Activated CD4-positive, alpha-beta T cell treated with anti-CD3 and anti-CD28 coated beads for 4 hours (primary cell): ENCODE measurements around the gene TTC23.
"Not testable (repeated sequence)": the region's sequence is repeated elsewhere in the genome, so short reads cannot be mapped to it uniquely, and the experiment has no call there.

ENCODE experiments used
- DNase-seq, 2 donors: peaks; one replicate each; pipeline ENCODE4 v3.0.0-alpha.2; 2020

Gene TTC23

DNA sequence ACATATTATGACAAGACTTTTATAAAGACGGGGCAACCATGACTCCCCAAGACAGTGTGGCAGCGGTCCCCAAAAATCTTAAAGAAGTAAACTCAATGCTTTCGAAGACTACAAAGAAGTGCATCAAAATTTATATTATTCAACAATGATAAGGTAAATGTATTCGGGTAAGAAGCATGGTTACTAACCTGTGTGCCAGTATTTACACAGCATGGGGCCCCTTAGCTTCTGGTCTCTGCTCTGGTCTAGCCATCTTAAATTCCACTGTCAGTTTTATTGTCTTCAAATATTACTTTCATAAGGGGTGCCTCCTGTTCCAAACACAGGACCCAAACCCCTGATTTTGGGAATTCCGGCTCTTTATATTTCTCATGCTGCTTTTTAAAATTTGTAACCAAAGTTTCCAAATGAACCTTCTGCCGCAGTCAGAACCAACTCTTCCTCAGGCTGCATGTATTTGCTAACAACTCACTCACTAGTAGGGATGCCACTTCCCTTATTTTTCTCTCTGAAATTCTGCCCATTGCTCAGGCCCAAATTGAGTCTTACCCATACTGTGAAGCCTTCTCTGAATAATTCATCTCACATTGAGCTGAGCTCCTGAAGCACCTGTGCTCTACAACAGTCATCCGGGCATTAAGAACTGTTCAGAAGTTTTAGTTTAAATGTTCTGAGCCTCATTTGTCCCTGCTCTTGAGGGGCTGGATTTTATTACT, 1.2 kb downstream of the TTC23 start:
- no peak for DNase-seq

DNA sequence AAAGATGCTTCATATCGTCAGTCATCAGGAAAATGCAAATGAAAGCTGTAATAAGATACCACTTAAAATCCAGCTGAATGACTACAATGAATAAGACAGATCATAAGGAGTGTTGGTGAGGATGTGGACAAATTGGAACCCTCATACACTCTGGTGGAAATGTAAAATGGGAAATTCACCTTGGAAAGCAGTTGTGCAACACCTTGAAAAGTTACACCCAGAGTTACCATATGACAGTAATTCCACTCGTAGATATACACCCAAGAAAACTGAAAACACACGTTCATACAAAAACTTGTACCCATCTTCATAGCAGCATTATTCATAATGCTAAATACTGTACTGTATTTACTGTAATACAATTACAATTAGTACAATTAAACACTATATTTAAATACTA, 2.3 kb downstream of the TTC23 start:
- DNase-seq, result no peak

DNA sequence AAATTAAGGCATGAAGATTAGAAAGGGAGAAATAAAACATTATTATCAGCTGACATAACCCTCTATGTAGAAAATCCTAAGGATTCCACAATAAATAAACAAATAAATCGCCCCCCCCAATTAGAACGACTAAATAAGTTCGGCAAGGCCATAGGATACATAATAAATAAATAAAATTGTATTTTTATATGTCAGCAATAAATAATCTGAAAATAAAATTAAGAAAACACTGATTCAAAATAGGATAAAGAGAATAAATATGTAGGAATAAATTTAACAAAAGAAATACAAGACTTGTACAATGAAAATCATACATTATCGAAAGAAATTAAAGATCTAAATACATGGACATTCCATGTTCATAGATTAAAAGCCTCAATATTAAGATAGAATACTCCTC, 5.1 kb downstream of the TTC23 start:
- no peak for DNase-seq

DNA sequence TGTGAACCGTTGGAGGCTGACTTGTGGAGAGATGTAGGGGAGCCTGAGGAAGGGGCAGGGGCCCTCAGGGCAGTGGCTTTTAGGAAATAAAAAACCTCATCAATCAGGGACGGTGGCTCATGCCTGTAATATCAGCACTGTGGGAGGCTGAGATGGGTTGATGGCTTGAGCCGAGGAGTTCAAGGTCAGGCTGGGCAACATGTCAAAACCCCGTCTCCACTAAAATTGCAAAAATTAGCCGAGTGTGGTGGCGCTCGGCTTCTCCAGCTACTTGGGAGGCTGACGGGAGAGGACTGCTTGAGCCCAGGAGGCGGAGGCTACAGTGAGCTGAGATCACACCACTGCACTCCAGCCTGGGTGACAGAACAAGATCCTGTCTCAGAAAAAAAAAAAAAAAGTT, 7.6 kb downstream of the TTC23 start:
- DNase-seq, result no peak

DNA sequence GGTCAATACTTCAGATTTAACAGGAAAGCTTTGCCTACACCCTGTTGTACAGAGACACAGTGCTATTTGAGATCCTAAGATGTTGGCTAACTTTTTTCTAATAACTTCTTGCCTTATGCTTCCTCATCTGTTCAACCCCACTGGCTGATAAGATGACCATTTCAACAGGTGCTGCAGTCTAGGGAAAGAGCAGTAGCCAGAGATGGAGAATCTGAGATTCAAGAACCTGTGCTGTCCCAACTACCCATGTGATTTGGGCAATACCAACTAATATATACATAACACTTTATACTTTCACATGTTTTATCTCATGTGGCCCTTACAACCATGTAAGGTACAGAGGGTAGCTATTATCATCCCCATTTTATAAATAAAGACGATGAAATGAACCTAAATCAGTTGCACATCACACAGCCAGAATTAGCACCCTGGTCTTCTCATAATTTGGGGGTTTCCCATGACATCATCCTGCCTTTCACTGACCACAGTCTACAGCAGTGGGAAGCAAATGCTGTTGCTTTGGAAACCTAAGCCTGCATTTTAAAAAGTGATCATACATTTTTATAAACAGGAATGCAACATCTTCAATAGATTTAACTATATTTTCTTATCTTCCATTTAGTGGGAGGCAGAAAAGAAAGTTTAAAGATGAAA, 9.7 kb downstream of the TTC23 start:
- no peak for DNase-seq

DNA sequence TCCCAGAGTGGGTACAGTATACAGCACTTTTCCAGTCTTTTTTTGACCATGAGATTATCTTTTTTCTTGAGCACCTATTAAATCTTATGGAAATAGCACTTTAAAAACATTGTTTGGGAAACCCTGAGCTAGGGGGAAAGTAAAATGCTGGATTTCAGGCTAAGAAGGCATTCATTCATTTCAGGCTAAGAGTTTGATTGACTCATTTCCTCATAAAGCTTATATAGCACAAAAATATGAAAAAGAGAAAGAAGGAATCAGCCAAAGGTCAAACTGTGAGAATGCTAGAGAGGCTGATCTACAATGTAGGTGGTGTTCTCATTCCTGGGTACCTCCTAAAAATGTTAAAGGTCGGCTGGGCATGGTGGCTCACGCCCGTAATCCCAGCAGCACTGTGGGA, 10.5 kb downstream of the TTC23 start:
- no peak for DNase-seq

DNA sequence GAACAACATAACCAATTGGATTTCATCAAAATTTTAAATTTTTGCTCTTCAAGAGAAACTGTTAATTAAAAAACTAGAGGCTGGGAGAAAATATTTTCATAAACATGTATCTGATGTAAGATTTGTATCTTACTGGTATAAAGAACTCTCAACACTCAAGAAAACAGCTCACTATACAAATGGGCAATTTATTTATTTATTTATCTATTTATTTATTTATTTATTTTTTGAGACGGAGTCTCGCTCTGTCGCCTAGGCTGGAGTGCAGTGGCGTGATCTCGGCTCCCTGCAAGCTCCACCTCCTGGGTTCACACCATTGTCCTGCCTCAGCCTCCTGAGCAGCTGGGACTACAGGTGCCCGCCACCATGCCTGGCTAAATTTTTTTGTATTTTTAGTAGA, 15.2 kb downstream of the TTC23 start:
- not testable (repeated sequence) for DNase-seq

DNA sequence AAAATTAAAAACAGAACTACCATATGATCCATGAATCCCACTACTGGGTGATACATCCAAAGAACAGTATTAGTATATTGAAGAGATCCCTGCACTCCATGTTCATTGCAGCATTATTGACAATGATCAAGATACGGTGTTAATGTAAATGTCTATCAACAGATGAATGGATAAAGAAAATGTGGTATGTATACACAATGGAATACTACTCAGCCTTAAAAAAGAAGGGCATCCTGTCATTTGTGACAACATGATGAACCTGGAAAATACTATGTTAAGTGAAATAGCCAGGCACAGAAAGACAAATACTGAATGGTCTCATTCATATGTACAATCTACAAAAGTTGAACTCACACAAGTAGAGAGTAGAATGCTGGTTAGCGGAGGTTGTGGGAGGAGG, 16.6 kb downstream of the TTC23 start:
- no peak for DNase-seq

DNA sequence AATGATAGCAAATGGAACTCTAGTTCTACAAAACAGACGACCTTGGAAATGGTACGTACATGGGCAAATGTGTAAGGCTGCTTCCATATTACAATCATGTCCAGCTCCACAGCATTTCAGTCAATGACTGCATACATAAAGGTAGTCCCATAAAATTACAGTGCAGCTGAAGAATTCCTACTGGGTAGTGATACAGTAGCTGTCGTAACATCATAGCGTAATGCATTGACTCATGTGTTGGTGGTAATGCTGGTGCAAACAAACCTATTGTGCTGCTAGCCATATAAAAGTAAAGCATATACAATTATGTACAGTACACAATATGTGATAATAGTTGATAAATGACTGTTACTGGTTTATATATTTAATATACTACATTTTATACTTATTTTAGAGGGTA, 18.5 kb downstream of the TTC23 start:
- DNase-seq, result no peak

DNA sequence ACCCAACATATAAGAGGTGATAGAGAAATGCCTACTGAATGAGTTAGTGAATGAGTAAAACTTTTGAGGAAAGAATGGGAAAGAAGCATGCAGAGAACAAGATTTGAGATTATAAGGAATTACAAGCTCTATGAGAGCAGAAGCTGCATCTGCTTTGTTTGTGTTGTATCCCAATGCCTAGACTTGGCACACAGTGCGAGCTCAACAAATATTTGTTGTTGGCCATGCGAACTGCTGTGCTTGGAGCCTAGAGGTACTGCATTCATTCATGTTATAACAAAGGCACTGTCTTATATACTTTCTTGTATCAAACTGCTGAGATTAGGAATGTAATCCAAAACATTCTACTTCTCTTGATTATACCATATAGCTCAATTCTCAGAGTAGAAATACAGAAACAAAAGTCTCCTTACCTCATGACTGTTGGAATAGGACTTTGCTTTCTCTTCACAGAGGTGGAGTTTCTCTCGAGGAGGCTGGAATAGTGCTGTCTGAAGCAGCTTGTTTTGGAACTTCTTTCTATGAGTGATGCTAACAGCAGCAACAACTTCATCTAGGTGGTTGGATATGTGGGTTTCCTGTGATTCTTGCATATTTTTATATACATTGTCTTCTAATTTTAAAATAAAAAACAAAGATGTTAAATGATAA, 21.1 kb downstream of the TTC23 start:
- no peak for DNase-seq

DNA sequence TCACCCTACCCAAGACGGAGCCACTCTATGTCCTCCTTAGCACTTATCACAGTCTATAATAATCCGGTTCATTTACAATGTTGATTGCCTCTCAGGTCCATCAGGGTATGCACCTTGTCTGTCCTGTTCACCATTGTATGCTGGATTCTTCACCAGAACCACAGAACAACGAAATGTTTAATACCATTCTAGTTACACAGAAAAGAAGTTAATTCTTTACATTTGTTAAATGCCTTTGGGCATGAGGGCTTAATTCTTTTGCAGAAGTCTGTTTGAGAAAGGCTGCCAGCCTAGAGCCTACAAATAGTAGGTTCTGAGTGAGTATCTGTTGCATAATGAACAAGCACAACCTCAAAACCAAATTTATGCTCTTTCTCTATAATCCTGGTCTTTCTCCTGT, 22.6 kb downstream of the TTC23 start:
- no peak for DNase-seq

DNA sequence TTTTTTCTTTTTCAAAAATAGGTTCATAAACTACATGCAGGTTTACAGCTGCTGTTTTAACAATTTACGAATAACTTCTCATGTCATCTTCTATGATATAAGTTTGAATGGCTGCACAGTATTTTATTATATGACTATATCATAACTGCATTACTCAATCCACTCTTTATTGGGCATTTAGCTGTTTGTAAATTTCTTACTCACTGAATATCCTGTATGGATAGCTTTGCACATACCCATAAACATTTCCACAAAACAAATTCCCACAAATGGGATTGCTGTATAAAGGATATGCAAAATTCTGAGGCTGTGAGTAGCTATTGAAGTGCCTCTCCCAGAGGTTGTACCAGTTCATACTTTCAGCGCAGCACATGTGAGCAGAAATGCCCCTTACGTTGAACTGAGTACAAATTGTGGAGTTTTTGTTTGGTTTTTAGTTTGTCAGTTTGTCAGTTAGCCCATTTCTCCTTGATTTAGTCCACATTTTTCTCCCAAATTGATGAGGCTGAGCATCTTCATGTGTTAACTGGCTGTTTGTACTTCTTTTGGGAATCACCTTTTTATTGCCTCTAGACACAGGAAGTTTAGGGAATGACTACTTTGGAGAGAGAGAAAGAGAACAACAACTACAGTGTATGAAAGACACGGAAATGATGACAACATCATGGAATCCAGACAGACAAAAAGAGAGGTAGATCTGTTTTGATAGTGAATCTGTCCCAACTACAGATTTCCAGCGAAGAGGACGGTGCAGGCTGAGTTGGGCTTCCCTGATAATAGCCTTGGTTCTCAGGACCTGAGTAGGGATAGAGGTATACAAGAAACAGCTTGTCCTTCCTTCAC, 24.8 kb downstream of the TTC23 start:
- DNase-seq, result no peak

DNA sequence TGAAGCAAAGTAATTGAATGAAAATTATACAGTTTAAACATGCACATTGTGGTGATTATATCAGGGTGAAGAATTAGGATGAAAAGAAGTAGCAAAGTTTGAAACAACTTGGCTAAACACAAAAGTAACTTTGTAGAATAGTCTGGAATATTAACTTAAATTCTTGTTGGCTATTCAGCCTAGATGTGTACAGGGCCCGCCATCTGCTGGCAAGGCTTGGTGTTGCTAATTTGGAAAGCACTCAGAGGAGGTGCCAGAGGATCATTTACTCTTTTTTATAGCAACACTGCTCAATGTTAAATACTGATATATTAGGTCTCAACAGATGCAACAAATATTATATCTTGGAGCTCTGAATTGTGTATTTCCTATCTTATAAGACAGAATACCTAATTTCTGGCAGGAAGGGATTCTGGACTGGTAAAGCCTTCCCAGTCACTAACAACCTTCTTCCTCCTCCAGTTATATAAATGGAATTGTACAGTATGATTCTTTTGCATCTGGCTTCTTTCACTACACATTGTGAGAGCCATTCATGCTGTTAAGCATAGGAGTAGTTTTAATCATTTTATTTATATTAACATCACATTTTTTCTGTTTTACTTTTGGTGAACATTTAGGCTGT, 36.1 kb downstream of the TTC23 start:
- peak; percentile 34 to 53 for DNase-seq

DNA sequence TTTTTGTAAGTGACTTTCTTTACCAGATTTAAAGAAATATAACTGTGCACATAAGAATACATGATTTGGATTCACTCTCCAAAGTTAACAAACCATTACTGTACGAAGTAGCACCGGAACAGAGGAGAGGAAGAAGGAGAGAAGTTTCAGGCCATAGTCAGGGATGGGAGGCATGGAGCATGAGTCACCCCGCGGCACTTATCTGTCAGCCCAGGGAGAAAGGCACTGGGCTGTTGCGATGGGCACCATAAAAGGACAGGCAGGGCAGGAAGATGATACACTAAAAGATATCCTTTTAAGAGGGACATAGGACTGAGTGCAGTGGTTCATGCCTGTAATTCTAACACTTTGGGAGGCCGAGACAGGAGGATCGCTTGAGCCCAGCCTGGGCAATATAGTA, 37.0 kb downstream of the TTC23 start:
- no peak for DNase-seq

DNA sequence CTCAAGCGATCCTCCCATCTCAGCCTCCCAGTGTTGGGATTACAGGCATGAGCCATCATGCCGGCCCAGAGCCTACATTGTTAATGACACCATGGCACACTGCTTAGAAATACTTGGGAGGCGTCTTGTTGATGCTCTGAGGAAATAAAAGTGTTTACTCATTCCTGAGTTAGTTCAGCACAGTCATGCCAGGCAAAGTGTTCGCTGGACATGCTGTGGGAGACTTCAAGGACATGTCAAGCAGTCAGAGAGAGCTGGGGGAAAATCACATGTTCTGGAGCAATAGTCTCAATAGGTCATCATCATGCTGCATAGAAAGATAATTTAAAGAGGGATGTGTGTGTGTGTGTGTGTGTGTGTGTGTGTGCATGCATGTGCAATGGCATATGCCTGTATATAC, 37.5 kb downstream of the TTC23 start:
- no peak for DNase-seq

DNA sequence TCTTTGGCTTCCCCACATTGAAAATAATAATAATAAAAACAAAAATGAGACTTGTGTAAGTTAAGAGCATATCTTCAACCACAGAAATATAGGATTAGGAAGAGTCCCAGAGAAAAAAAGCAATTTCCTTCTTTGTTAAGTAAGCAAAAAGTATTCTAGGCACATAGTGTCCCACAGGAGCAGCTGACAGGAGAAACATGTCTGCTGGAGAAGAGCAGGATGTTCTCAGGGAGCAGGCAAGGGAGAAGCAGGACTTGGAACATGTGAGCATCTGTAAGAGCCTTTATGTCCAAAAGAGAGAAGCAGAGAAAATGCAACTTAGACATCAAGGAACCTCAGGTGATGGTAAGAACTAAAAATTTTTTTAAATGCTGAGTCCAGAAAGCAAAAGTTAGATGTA, 39.0 kb downstream of the TTC23 start:
- DNase-seq, result no peak

DNA sequence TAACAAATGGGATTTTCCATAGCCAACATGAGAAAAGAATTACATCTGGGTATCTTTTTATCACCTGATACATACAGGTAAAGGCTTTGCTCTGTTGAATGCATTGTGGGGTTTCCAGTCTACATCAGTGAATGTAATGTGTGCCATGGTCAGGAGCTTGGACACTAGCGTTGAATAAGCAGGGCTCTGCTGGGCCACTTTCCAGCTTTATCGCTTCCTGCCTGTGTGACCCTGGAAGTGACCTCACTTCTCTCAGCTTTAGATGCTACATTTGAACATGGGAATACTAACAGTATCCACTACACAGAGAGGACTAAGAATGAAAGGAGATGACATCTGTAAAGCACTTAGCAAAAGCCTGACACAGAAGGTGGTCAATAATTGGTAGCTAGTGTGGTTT, 40.1 kb downstream of the TTC23 start:
- no peak for DNase-seq

DNA sequence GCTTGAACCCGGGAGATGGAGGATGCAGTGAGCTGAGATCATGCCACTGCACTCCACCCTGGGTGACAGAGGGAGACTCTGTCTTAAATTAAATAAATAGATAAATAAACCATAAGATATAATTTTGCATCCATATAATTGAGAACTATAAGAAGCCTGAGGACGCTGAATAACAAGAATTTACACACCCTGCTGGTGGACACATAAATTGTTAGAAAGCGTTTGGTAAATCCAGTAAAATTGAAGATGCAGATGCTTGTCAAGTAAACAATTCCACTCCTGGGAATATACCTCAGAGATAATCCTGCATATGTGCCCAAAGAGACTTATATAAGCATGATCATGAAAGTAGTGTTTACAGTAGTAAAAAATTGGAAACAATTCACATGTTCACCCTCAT, 41.7 kb downstream of the TTC23 start:
- DNase-seq, result no peak

DNA sequence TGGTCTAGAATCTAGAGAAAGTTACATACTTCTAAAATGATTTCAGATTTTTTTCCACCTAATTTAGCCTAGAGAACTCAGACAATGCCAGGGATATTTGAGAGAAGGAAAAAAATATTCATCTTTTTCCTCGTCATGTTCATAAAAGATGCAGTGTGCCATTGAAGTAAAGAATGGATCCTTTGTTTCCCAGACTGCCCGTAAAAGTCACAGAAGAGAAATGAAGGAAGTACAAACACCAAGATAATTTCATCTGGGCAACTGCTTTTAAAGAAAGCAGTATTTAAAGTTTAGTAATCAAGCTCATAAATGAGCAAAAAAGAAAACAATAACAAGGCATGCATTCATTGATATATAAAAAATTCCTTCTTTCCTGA, 47.2 kb downstream of the TTC23 start:
- no peak for DNase-seq

DNA sequence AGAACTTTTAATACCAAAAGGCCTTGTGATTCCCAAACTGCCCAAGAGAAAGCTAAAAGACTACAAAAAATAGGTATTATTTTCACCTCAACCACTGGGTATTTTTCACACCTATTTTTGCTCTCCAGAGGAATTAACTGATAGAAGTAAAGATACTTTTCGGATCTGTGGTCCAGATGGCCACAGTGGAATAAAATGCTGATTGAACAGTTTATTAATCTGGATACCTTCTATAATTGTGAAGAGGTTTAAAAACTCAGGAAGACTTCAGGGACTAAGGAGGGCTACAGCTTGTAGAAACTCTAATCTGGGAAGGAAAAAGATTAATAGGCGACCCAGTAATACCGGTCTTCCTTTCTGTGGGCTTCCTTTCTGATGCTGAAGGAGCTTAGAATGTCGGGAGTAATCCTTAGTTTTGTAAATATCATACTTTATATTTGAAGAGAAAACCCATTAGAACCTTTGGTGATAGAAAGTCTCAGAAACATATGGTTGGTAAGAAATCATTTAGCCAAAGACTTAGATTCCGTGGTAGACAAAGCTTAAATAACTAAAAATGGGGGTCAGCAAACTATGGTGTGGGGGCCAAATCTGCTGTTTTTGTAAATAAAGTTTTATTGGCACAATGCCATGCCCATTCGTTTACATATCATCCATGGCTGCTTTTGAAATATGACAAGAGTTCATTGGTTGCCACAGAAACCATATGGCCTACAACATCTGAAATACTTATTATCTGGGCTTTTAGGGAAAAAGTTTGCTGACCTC, 47.8 kb downstream of the TTC23 start:
- DNase-seq, result no peak

DNA sequence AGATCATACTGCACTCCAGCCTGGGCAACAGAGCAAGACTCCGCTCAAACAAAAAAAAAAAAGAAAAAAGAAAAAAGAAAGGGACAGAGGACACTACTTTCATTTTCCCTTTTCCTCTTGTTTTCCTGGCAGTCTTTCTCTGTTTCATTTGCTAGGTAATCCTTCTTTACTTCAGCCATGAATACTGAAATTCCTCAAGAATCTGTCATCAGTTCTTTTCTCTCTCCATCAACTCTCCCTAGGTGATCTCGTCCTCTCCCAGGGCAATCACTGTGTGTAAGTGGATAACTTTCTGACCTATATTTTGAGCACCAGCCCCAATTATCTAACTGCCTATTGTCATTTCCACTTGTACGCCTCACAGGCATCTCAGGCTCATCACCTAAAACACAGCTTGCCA, 51.5 kb downstream of the TTC23 start:
- no peak for DNase-seq

DNA sequence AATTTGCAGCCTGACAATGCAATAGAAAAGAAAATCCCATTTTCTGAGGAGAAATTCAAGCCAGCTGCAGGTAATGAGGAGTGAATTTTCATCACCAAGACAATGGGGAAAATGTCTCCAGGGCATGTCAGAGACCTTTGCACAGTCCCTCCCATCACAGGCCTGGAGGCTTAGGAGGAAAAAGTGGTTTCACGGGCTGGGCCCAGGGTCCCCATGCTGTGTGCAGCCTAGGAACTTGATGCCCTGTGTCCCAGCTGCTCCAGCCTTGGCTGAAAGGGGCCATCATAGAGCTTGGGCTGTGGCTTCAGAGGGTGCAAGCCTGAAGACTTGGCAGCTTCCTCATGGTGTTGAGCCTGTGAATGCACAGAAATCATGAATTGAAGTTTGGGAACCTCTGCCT, 57.2 kb downstream of the TTC23 start:
- not testable (repeated sequence) for DNase-seq
